Thoracic aorta (tissue), 2 donors: ENCODE data around the gene FBXL3. TPM values are rescaled to one million over a fixed set of nuclear protein-coding genes. Genes with fewer than 3 reads are reported as not detected.

Experiments
- ATAC-seq: fragments of 150-250 bp; one replicate; pipeline ENCODE4 v1.8.0; 2017; ENCODE audit warnings: low read depth; ENCODE audit not compliant: insufficient number of reproducible peaks, low FRiP score
- DNase-seq: peaks from one replicate; pipeline ENCODE4 v3.0.0-alpha.2; 2020; ENCODE audit warnings: low spot score
- H3K27ac ChIP-seq, 2 donors: fragments of 200-600 bp; sonication (generic); 1 replicate in 1 of 2; 2 replicates in 1 of 2; pipeline ENCODE4 v1.5.1; 2016; ENCODE audit warnings: mild to moderate bottlenecking in 2 of 2, moderate library complexity in 2 of 2
- H3K27me3 ChIP-seq: fragments of 200-600 bp; sonication (generic); replicated peaks from 2 replicates; pipeline ENCODE4 v1.6.0; 2016; ENCODE audit warnings: mild to moderate bottlenecking; ENCODE audit not compliant: insufficient read depth
- H3K36me3 ChIP-seq: fragments of 200-600 bp; sonication (generic); one replicate; pipeline ENCODE4 v1.5.1; 2016
- H3K4me1 ChIP-seq, 2 donors: fragments of 200-600 bp; sonication (generic); 1 replicate in 1 of 2; 2 replicates in 1 of 2; pipeline versions ENCODE4 v1.5.1 to v1.6.0; 2016; ENCODE audit warnings: low read depth in 2 of 2, mild to moderate bottlenecking in 1 of 2; ENCODE audit not compliant: control insufficient read depth in 1 of 2
- H3K4me3 ChIP-seq: fragments of 200-600 bp; sonication (generic); 2 replicates; pipeline ENCODE4 v1.5.1; 2016; ENCODE audit warnings: mild to moderate bottlenecking
- H3K9me3 ChIP-seq: fragments of 200-600 bp; sonication (generic); 2 replicates; pipeline ENCODE4 v1.5.1; 2016
- CTCF ChIP-seq: fragments of 200-600 bp; sonication (generic); IDR thresholded peaks from one replicate; pipeline ENCODE4 v1.5.1; 2019; ENCODE audit warnings: antibody characterized with exemption
- total RNA-seq, 2 donors: library from RNA; depleted of rRNA; stranded (reverse); fragments of >200 nt; gene quantifications; one replicate each; pipeline versions ENCODE4 v1.1.0 to v1.2.3, GENCODE V29; 2016

FBXL3 gene
- total RNA-seq, 2 donors from 2014 or later: 111 to 119 TPM

DNA sequence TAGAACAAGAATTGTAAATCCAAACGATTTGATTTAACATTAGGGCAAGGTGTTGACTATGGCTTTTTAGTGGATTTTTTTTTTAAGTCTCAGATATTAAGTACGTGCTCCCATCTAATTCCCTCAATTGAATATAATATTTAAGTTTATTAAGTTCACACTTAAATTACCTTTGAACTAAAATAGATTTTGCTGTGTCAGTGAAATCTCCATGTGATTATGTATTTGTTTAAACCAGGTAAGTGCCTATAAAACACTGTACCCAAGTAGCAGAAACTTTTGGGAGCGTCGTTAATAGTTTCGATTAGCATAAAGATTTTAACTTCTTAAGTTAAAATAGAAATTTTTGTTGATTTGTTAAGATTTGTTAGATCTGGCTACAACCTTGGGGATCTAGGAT lies 33.5 kb downstream of the FBXL3 start:
- Histone ChIP-seq H3K4me3 (peak overlapping the region; percentile 87), H3K4me1 (peaks cover 0 to 24% of the 10 kb centered on the region in 2 donors), H3K27ac (peak overlapping the region; percentile 8 to 94), H3K27me3 (no peaks in the 10 kb centered on the region), H3K9me3 (no peaks in the 10 kb centered on the region), H3K36me3 (peaks cover 3% of the 10 kb centered on the region)
- TF ChIP-seq CTCF: no peak
- no peak for DNase-seq
- ATAC-seq: no peak

DNA sequence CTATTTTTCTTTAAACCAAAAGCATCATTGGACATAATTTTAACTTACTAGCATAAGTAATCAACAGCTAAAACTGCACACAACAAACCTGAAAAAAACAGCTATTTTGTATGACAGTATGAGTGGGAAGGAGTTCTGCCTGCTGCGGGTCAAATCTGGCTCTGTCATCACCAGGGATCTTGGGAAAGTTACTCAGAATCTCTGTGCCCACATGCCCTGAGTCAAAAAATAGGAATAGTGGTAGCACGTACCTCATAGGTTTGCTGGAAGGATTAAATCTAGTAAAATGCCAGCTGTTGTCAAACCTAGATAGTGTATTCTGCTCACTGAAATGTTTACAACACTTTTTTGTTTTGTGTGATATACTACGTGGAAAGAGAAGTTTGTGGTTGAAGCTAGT lies 33.9 kb downstream of the FBXL3 start:
- ATAC-seq (no peak), DNase-seq (no peak)
- TF ChIP-seq CTCF: no peak
- no peaks in the 10 kb centered on the region for H3K9me3 ChIP-seq
- H3K4me3 ChIP-seq: peak overlapping the region; percentile 87
- peak overlapping the region; percentile 91 to 94 for H3K27ac ChIP-seq
- peaks cover 0 to 24% of the 10 kb centered on the region in 2 donors for H3K4me1 ChIP-seq
- H3K27me3 ChIP-seq: no peaks in the 10 kb centered on the region
- peaks cover 3% of the 10 kb centered on the region for H3K36me3 ChIP-seq

GRCh38 chr13:76992548-76993001 lies 34.4 kb downstream of the FBXL3 start:
- Histone ChIP-seq H3K9me3 (no peaks in the 10 kb centered on the region), H3K27ac (peak overlapping the region; percentile 91 to 94), H3K36me3 (peaks cover 3% of the 10 kb centered on the region), H3K4me1 (peaks cover 0 to 24% of the 10 kb centered on the region in 2 donors), H3K27me3 (no peaks in the 10 kb centered on the region), H3K4me3 (peak overlapping the region; percentile 87)
- ATAC-seq (no peak), DNase-seq (no peak)
- TF ChIP-seq CTCF: no peak

GRCh38 chr13:76991796-76992547 lies 35.0 kb downstream of the FBXL3 start, which contains the start of gene CLN5:
CLN5 (plus strand) TSS chr13:76992081; CDS start chr13:76992099, 18 bp downstream.
- peak within 1 kb of the TSS; percentile 91 to 94 for H3K27ac ChIP-seq
- TF ChIP-seq CTCF: peak; percentile 15
- ATAC-seq: peak; percentile 98
- H3K4me3 ChIP-seq: peak within 1 kb of the TSS; percentile 87
- H3K36me3 ChIP-seq: peaks cover under 1% of the 10 kb centered on the region
- H3K27me3 ChIP-seq: no peaks in the 10 kb centered on the region
- DNase-seq: peak; percentile 71
- H3K9me3 ChIP-seq: no peaks in the 10 kb centered on the region
- H3K4me1 ChIP-seq: peaks cover 0 to 24% of the 10 kb centered on the region in 2 donors

- Histone ChIP-seq H3K4me1 (peaks cover 0 to 24% of the 10 kb centered on the region in 2 donors), H3K27ac (peak overlapping the region; percentile 91 to 94), H3K4me3 (peak overlapping the region; percentile 87), H3K27me3 (no peaks in the 10 kb centered on the region), H3K9me3 (no peaks in the 10 kb centered on the region), H3K36me3 (no peaks in the 10 kb centered on the region)
- no peak for ATAC-seq
- no peak for TF ChIP-seq CTCF
- DNase-seq: peak; percentile 15
Measured at GRCh38 chr13:76991432-76991795, 35.5 kb downstream of the FBXL3 start.
